AG09309 (cell line): ENCODE measurements around the gene PLXNA2.

Source experiments
- DNase-seq: peaks from one replicate; pipeline ENCODE4 v3.0.0-alpha.2; 2010; ENCODE audit warnings: low read depth
- H3K4me3 ChIP-seq: 2 replicates; pipeline ENCODE4 v1.5.1; 2011; ENCODE audit warnings: mild to moderate bottlenecking, low read depth, low read length, moderate library complexity; ENCODE audit not compliant: control insufficient read depth
- CTCF ChIP-seq: IDR thresholded peaks from 2 replicates; pipeline ENCODE4 v1.5.1; 2011; ENCODE audit warnings: mild to moderate bottlenecking, low read depth, low read length, inconsistent platforms; ENCODE audit not compliant: insufficient read depth, control insufficient read depth; ENCODE audit errors: missing control alignments

The PLXNA2 gene

GRCh38 chr1:208129060-208129459, 115.1 kb downstream of the PLXNA2 start:
- no peak for DNase-seq
- no peak for TF ChIP-seq CTCF
- no peak overlapping the region for H3K4me3 ChIP-seq

GRCh38 chr1:208127792-208128529, 116.2 kb downstream of the PLXNA2 start:
- no peak overlapping the region for H3K4me3 ChIP-seq
- TF ChIP-seq CTCF: no peak
- no peak for DNase-seq

GRCh38 chr1:208127284-208127683, 116.9 kb downstream of the PLXNA2 start:
- DNase-seq: no peak
- TF ChIP-seq CTCF: no peak
- H3K4me3 ChIP-seq: no peak overlapping the region

GRCh38 chr1:208126108-208126507, 118.1 kb downstream of the PLXNA2 start:
- no peak for DNase-seq
- no peak overlapping the region for H3K4me3 ChIP-seq
- TF ChIP-seq CTCF: no peak

- DNase-seq: no peak
- no peak overlapping the region for H3K4me3 ChIP-seq
- no peak for TF ChIP-seq CTCF
These were observed 121.4 kb downstream of the PLXNA2 start for GRCh38 chr1:208122612-208123358.

GRCh38 chr1:208121813-208122364, 122.3 kb downstream of the PLXNA2 start:
- no peak for DNase-seq
- H3K4me3 ChIP-seq: no peak overlapping the region
- TF ChIP-seq CTCF: no peak
